Measurements from ENCODE around the gene MTERF2. TPM values are rescaled to one million over a fixed set of nuclear protein-coding genes. Genes with fewer than 3 reads are reported as not detected.

Gene MTERF2
- total and polyA plus RNA-seq, 2 of the 13 experiments (the other 11 are each of a cell fraction or from before 2014, with no cell fraction given), result 8.0 to 11.6 TPM

- ATAC-seq (no peak), DNase-seq (ENCODE audit: low spot score) (no peak), FAIRE-seq (no peak)
- H3K4me2 ChIP-seq (ENCODE audit: low read depth, low read length), result no peak overlapping the region
- intact Hi-C loops (cut with micrococcal nuclease; ENCODE audit: unreplicated experiment), result no loop called here
- no peak overlapping the region for H3K9ac ChIP-seq (ENCODE audit: insufficient read depth, low read depth, low read length)
- WGBS (ENCODE audit: low lambda C conversion rate), result 100% methylated on average over 2 of the region's 2 CpGs
- H3K36me3 ChIP-seq (replicated peaks in 1 of 2; ENCODE audit: control insufficient read depth in 1 of 2, insufficient read depth in 2 of 2, low read length in 2 of 2), result 0 out of 5 replicates have a peak, but pooled peaks cover 0 to 3% of the 10 kb centered on the region in 2 experiments
- no peaks in the 10 kb centered on the region for H3K4me1 ChIP-seq (ENCODE audit: insufficient read depth, low read length)
- H3K27me3 ChIP-seq (ENCODE audit: control insufficient read depth in 1 of 2, insufficient read depth in 2 of 2, low read length in 2 of 2), result no peaks in the 10 kb centered on the region
- no peak overlapping the region for H3K27ac ChIP-seq (ENCODE audit: extremely low read length, insufficient read depth, low read length)
- no peak for TF ChIP-seq ZNF549 (CRISPR knock-in tag; IDR thresholded peaks at IDR 0.05)
- no peak for TF ChIP-seq TEAD2 (CRISPR knock-in tag; IDR thresholded peaks at IDR 0.05)
- TF ChIP-seq FOSL1 (CRISPR knock-in tag; IDR thresholded peaks at IDR 0.05; ENCODE audit: borderline replicate concordance), result no peak
- TF ChIP-seq SMARCE1 (IDR thresholded peaks at IDR 0.05; ENCODE audit: borderline replicate concordance), result no peak
- TF ChIP-seq LCORL (IDR thresholded peaks at IDR 0.05), result no peak
- no peak for TF ChIP-seq LCORL (CRISPR knock-in tag; IDR thresholded peaks at IDR 0.05)
- no peak for TF ChIP-seq TAF15 (IDR thresholded peaks at IDR 0.05; ENCODE audit: low read depth, low read length, poor library complexity, severe bottlenecking)
- TF ChIP-seq ZNF652 (CRISPR knock-in tag; IDR thresholded peaks at IDR 0.05; ENCODE audit: borderline replicate concordance, low read depth), result no peak
- no peak for TF ChIP-seq MTERF4 (CRISPR knock-in tag; IDR thresholded peaks at IDR 0.05)
- no peak for TF ChIP-seq MTF1 (CRISPR knock-in tag; IDR thresholded peaks at IDR 0.05)
- no peak for TF ChIP-seq GMEB1 (CRISPR knock-in tag; IDR thresholded peaks at IDR 0.05; ENCODE audit: borderline replicate concordance)
- POLR2A ChIA-PET, result no interaction called here
- H3K79me2 ChIP-seq (ENCODE audit: insufficient read depth, low read length), result no peaks in the 10 kb centered on the region
- no TSS peak for BruUV-seq (replicated peaks)
- H3K4me3 ChIP-seq (replicated peaks in 1 of 3; ENCODE audit: insufficient read depth in 1 of 3, low read depth in 2 of 3, low read length in 3 of 3), result no peak overlapping the region
- H4K20me1 ChIP-seq (ENCODE audit: insufficient read depth, low read length), result no peaks in the 10 kb centered on the region
- H3K9me3 ChIP-seq (ENCODE audit: low read length), result no peaks in the 10 kb centered on the region
- H2AFZ ChIP-seq (ENCODE audit: low read length), result no peak overlapping the region
- CTCF ChIA-PET (ENCODE audit: low intra/inter-chr PET ratio, low total read pairs), result no interaction called here
- in situ Hi-C loops (cut with HindIII; ENCODE audit: extremely low pct_ligation_motif_present, low pct_unique_long_range_greater_than_20kb), result no loop called here
Measured at GRCh38 chr12:107019546-107019945, 32.6 kb upstream of the MTERF2 start.
